ENCODE data around the gene TTLL13.
A peak's percentile ranks its signal among the peaks of the same experiment; 100 is the strongest.

The TTLL13 gene

GRCh38 chr15:90249203-90249863 lies at the start of gene TTLL13:
TTLL13 (plus strand) TSS chr15:90249556; CDS start chr15:90250631, 1,075 bp downstream.
- Histone ChIP-seq H3K9me3 (ENCODE audit: low read length) (no peaks in the 10 kb centered on the region), H3K4me2 (ENCODE audit: low read length) (peak within 1 kb of the TSS; percentile 58), H4K20me1 (ENCODE audit: insufficient read depth, low read length) (no peaks in the 10 kb centered on the region), H3K9ac (ENCODE audit: low read length) (no peak within 1 kb of the TSS; the same call in 1 of the 2 replicates), H3K27me3 (ENCODE audit: insufficient read depth, low read length) (0 out of 2 replicates have a peak, but pooled peaks cover 10% of the 10 kb centered on the region), H3K79me2 (ENCODE audit: insufficient read depth, low read length) (no peaks in the 10 kb centered on the region), H3K4me3 (ENCODE audit: low read depth, low read length, poor library complexity, severe bottlenecking) (peak within 1 kb of the TSS; percentile 46), H3F3A (ENCODE audit: insufficient read depth, low read length) (no peaks in the 10 kb centered on the region), H3K27ac (ENCODE audit: low read depth, low read length, poor library complexity, severe bottlenecking) (no peak within 1 kb of the TSS), H3K36me3 (ENCODE audit: insufficient read depth, low read length) (no peaks in the 10 kb centered on the region), H2AFZ (ENCODE audit: low read length) (no peak within 1 kb of the TSS), H3K4me1 (ENCODE audit: insufficient read depth, low read length, severe bottlenecking) (peaks cover 4% of the 10 kb centered on the region), H3K9me2 (ENCODE audit: low read depth, low read length) (no peaks in the 10 kb centered on the region)
- no peak for TF ChIP-seq CTCF (IDR thresholded peaks at IDR 0.05; ENCODE audit: low read length)
- TF ChIP-seq EZH2 (IDR thresholded peaks at IDR 0.05; ENCODE audit: borderline replicate concordance, low read length) = no peak

- Histone ChIP-seq H3K36me3 (ENCODE audit: insufficient read depth, low read length) (no peaks in the 10 kb centered on the region), H3K27me3 (ENCODE audit: insufficient read depth, low read length) (no peaks in the 10 kb centered on the region), H3K27ac (ENCODE audit: low read depth, low read length, poor library complexity, severe bottlenecking) (peak overlapping the region; percentile 70), H3K9me2 (ENCODE audit: low read depth, low read length) (no peaks in the 10 kb centered on the region), H3K9ac (ENCODE audit: low read length) (peak overlapping the region; percentile 72), H3K9me3 (ENCODE audit: low read length) (no peaks in the 10 kb centered on the region), H3F3A (ENCODE audit: insufficient read depth, low read length) (no peaks in the 10 kb centered on the region), H3K4me2 (ENCODE audit: low read length) (peak overlapping the region; percentile 90), H2AFZ (ENCODE audit: low read length) (no peak overlapping the region), H3K79me2 (ENCODE audit: insufficient read depth, low read length) (no peaks in the 10 kb centered on the region), H3K4me1 (ENCODE audit: insufficient read depth, low read length, severe bottlenecking) (peaks cover 46% of the 10 kb centered on the region), H4K20me1 (ENCODE audit: insufficient read depth, low read length) (no peaks in the 10 kb centered on the region), H3K4me3 (ENCODE audit: low read depth, low read length, poor library complexity, severe bottlenecking) (peak overlapping the region; percentile 77)
- no peak for TF ChIP-seq EZH2 (IDR thresholded peaks at IDR 0.05; ENCODE audit: borderline replicate concordance, low read length)
- TF ChIP-seq CTCF (IDR thresholded peaks at IDR 0.05; ENCODE audit: low read length) = no peak
Observed at GRCh38 chr15:90200534-90201129, 48.7 kb upstream of the TTLL13 start.

- TF ChIP-seq CTCF (IDR thresholded peaks at IDR 0.05; ENCODE audit: low read length) (no peak), EZH2 (IDR thresholded peaks at IDR 0.05; ENCODE audit: borderline replicate concordance, low read length) (no peak)
- no peaks in the 10 kb centered on the region for H3F3A ChIP-seq (ENCODE audit: insufficient read depth, low read length)
- H3K79me2 ChIP-seq (ENCODE audit: insufficient read depth, low read length) = no peaks in the 10 kb centered on the region
- no peaks in the 10 kb centered on the region for H3K27me3 ChIP-seq (ENCODE audit: insufficient read depth, low read length)
- H3K4me3 ChIP-seq (ENCODE audit: low read depth, low read length, poor library complexity, severe bottlenecking) = peak within 1 kb of the TSS; percentile 77
- H3K9me3 ChIP-seq (ENCODE audit: low read length) = no peaks in the 10 kb centered on the region
- H3K4me2 ChIP-seq (ENCODE audit: low read length) = peak within 1 kb of the TSS; percentile 90
- H3K4me1 ChIP-seq (ENCODE audit: insufficient read depth, low read length, severe bottlenecking) = peaks cover 53% of the 10 kb centered on the region
- no peak within 1 kb of the TSS for H2AFZ ChIP-seq (ENCODE audit: low read length)
- peak within 1 kb of the TSS; percentile 72 for H3K9ac ChIP-seq (ENCODE audit: low read length)
- peaks cover 1% of the 10 kb centered on the region; the same call in 1 of the 2 replicates for H3K36me3 ChIP-seq (ENCODE audit: insufficient read depth, low read length)
- H3K9me2 ChIP-seq (ENCODE audit: low read depth, low read length) = no peaks in the 10 kb centered on the region
- H4K20me1 ChIP-seq (ENCODE audit: insufficient read depth, low read length) = no peaks in the 10 kb centered on the region
- peak within 1 kb of the TSS; percentile 70 for H3K27ac ChIP-seq (ENCODE audit: low read depth, low read length, poor library complexity, severe bottlenecking)
Observed at GRCh38 chr15:90201130-90201943, 48.0 kb upstream of the TTLL13 start, which contains the start of gene SEMA4B. SEMA4B (plus strand) TSS chr15:90201330; CDS start chr15:90201579, 249 bp downstream.
